Suprapubic skin (tissue), 4 donors: ENCODE results near the gene SORCS2.

Source experiments
- CTCF ChIP-seq, 2 donors: fragments of 200-600 bp in 1 of 2; fragments of 450-650 bp in 1 of 2; sonication (generic) in 1 of 2; IDR thresholded peaks; one replicate each; pipeline ENCODE4 v1.5.1; 2016 to 2019; ENCODE audit warnings: antibody characterized with exemption in 2 of 2, mild to moderate bottlenecking in 1 of 2, moderate library complexity in 1 of 2
- POLR2A ChIP-seq, 2 donors: fragments of 450-650 bp; IDR thresholded peaks; one replicate each; pipeline ENCODE4 v1.6.1; 2017; ENCODE audit warnings: antibody characterized with exemption in 2 of 2, mild to moderate bottlenecking in 2 of 2, moderate library complexity in 2 of 2
- POLR2AphosphoS5 ChIP-seq, 3 donors: sonication (generic); formaldehyde crosslinking; IDR thresholded peaks; one replicate each; pipeline ENCODE4 v1.6.1; 2017; ENCODE audit warnings: antibody characterized with exemption in 3 of 3

GRCh38 chr4:7516096-7516772, 323.9 kb downstream of the SORCS2 start:
- no peak for TF ChIP-seq POLR2A (IDR thresholded peaks at IDR 0.05)
- TF ChIP-seq CTCF (IDR thresholded peaks at IDR 0.05) = no peak
- no peak for TF ChIP-seq POLR2AphosphoS5 (IDR thresholded peaks at IDR 0.05)
